Measurements from ENCODE around the gene HNRNPUL2. TPM values are rescaled to one million over a fixed set of nuclear protein-coding genes. Genes with fewer than 3 reads are reported as not detected.

HNRNPUL2 gene
- total and polyA plus RNA-seq, 12 donors: 9.6 to 40.2 (median 23.3) TPM

DNA sequence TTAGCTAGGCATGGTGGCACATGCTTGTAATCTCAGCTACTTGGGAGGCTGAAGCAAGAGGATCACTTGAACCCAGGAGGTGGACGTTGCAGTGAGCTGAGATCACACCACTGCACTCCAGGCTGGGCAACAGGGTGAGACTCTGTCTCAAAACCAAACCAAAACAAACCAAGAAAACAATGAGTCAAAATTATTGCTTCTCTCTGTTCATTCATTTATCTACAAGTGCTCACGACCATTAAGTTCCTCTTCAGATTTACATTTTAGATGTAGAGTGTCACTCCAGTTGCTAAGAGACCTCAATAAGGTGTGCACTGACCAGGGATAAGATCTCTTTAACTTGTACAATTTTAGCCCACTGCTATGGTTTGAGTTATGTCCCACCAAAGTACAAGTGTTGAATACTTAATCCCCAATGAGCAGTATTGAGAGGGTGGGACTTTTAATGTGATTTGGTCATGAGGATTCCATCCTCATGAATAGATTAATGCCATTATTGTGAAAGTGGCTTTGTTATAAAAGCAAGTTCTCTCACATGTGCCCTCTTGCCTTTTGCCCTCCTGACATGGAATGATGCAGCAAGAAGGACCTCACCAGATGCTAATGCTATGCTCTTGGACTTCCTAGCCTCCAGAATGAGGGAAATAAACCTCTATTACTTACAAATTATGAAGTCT, 7.8 kb downstream of the HNRNPUL2 start:
- DNase-seq: no peak
- peaks cover 0 to 95% of the 10 kb centered on the region in 2 donors for H3K36me3 ChIP-seq (replicated peaks in 1 of 2)
- no peak overlapping the region for H3K4me3 ChIP-seq
- WGBS, 4 donors: 82 to 87% (median 84%) methylated on average over 2 of the region's 2 CpGs
- H3K9me3 ChIP-seq (replicated peaks in 1 of 3): no peaks in the 10 kb centered on the region
- TF ChIP-seq, protein P1, sequence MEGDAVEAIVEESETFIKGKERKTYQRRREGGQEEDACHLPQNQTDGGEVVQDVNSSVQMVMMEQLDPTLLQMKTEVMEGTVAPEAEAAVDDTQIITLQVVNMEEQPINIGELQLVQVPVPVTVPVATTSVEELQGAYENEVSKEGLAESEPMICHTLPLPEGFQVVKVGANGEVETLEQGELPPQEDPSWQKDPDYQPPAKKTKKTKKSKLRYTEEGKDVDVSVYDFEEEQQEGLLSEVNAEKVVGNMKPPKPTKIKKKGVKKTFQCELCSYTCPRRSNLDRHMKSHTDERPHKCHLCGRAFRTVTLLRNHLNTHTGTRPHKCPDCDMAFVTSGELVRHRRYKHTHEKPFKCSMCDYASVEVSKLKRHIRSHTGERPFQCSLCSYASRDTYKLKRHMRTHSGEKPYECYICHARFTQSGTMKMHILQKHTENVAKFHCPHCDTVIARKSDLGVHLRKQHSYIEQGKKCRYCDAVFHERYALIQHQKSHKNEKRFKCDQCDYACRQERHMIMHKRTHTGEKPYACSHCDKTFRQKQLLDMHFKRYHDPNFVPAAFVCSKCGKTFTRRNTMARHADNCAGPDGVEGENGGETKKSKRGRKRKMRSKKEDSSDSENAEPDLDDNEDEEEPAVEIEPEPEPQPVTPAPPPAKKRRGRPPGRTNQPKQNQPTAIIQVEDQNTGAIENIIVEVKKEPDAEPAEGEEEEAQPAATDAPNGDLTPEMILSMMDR (IDR thresholded peaks at IDR 0.05): no peak
- no peak for TF ChIP-seq POLR2A (IDR thresholded peaks at IDR 0.05)
- no peaks in the 10 kb centered on the region for H3K27me3 ChIP-seq
- peaks cover 11 to 17% of the 10 kb centered on the region in 2 donors for H3K4me1 ChIP-seq (replicated peaks in 1 of 2)
- intact Hi-C loops (cut with DNase I): loop anchor here in 1 of 2 donors (5.0 kb wide), 1 partner anchor 48 kb away; no protein-coding TSS in a partner anchor
- H3K27ac ChIP-seq: no peak overlapping the region

DNA sequence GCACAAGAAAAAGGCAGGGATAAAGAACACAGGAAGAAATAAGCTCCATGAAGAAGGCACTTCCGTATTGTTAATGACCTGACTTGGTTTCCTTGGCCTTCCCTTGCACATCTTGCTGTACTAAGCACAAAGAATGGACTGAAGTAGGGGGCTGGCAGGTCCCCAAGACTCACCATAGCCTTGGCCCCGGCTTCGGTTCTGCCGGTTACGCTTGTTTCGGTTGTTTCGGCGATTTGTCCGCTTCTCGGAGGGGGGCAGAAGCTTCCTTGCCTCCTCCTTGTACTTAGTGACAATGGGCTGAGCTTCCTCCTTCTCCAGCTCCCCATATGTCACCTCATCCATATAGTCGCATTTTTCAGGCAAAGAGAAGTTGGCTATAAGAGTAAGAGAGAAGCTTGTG, 10.4 kb downstream of the HNRNPUL2 start:
- intact Hi-C loops (cut with DNase I): loop anchor here in 1 of 2 donors (5.0 kb wide), 1 partner anchor 50 kb away; no protein-coding TSS in a partner anchor
- Histone ChIP-seq H3K27me3 (no peaks in the 10 kb centered on the region), H3K27ac (peak overlapping the region in 1 of 5 donors; percentile 13), H3K4me1 (replicated peaks in 1 of 2) (peaks cover 24 to 25% of the 10 kb centered on the region in 2 donors), H3K4me3 (no peak overlapping the region), H3K36me3 (replicated peaks in 1 of 2) (peaks cover 0 to 97% of the 10 kb centered on the region in 2 donors), H3K9me3 (replicated peaks in 1 of 3) (no peaks in the 10 kb centered on the region)
- DNase-seq: peak in 1 of 7 donors; percentile 11
- TF ChIP-seq, protein P1 (IDR thresholded peaks at IDR 0.05): no peak
- TF ChIP-seq POLR2A (IDR thresholded peaks at IDR 0.05): no peak
- WGBS, 4 donors: 78 to 88% (median 84%) methylated on average over 11 of the region's 11 CpGs

DNA sequence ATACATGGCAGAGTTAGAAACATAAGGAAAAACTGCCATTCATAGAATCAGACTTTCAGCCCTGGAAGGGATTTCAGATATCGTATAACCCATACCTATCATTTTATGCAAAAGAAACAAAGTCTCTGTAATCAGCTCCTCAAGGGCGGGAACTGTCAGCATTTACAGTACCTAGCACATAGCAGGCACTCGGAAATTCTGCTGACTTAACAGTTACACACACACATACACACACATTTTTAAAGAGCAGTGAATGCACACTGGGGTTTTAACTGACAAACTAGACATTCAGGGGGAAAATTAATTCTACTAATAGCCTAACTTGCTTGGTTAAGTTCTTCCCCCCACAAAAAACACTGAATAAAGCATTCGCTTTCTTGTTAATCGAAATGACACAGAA, 11.1 kb downstream of the HNRNPUL2 start:
- H3K36me3 ChIP-seq (replicated peaks in 1 of 2): peaks cover 0 to 97% of the 10 kb centered on the region in 2 donors
- no peaks in the 10 kb centered on the region for H3K27me3 ChIP-seq
- H3K27ac ChIP-seq: no peak overlapping the region
- WGBS, 4 donors: 87 to 89% (median 88%) methylated on average over 5 of the region's 5 CpGs
- intact Hi-C loops (cut with DNase I): loop anchor here in 1 of 2 donors (5.0 kb wide), 1 partner anchor 51 kb away; no protein-coding TSS in a partner anchor
- H3K4me3 ChIP-seq: no peak overlapping the region
- no peak for TF ChIP-seq POLR2A (IDR thresholded peaks at IDR 0.05)
- TF ChIP-seq, protein P1 (IDR thresholded peaks at IDR 0.05): no peak
- DNase-seq: no peak
- H3K9me3 ChIP-seq (replicated peaks in 1 of 3): no peaks in the 10 kb centered on the region
- H3K4me1 ChIP-seq (replicated peaks in 1 of 2): peaks cover 24 to 25% of the 10 kb centered on the region in 2 donors

DNA sequence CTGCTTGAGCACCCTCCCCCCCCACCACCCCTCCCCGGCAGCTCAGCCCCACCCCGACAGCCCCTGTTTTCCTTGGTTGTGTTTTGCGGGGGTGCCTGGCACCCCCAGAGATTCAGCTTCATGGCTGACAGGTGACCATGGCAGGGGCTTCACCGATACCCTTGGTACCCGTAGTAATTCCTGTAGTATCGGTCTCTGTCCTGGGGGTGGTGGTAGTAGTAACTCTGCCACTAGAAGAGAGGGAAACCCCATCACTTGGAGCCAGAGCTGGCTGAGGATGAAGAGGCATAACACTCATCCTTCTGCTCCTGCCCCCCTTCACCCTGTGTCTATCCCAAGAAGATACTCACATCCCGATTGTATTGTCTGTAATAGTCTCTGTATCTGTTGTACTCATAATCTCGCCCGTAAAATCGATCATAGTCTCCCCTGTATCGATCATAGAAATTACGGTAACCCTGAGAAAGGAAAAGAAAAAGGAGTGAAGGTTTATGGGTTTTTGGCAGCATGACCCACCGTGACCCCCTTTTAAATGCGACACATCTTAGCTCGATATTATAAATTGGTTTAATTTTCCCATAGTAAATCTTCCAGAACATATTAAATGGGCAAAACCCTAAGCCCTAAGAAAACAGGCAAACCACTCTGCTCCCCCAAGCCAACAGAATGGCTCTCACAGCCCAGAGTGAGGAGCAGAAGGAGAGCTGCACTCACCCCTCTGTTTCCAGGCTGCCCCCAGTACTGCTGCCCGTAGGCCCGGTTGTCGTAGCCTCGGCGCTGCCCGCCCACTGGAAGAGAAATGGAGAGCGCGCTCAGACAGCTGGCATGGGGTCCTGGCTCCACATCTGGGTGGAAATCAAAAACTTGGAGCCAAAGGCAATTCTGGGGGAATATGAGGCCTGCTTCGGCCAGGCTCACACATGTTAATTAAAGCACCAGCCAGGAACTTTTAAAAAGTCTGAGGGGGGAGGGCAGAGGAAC, 11.8 kb downstream of the HNRNPUL2 start:
- Histone ChIP-seq H3K9me3 (replicated peaks in 1 of 3) (no peaks in the 10 kb centered on the region), H3K27ac (peak overlapping the region in 1 of 5 donors; percentile 84), H3K36me3 (replicated peaks in 1 of 2) (peaks cover 0 to 97% of the 10 kb centered on the region in 2 donors), H3K4me1 (replicated peaks in 1 of 2) (peaks cover 24 to 25% of the 10 kb centered on the region in 2 donors), H3K4me3 (no peak overlapping the region), H3K27me3 (no peaks in the 10 kb centered on the region)
- intact Hi-C loops (cut with DNase I): loop anchor here in 1 of 2 donors (5.0 kb wide), 1 partner anchor 52 kb away; no protein-coding TSS in a partner anchor
- peak in 1 of 7 donors; percentile 12 for DNase-seq
- WGBS, 4 donors: 87 to 88% (median 88%) methylated on average over 15 to 24 of the region's 24 CpGs
- TF ChIP-seq, protein P1 (IDR thresholded peaks at IDR 0.05): no peak
- TF ChIP-seq POLR2A (IDR thresholded peaks at IDR 0.05): no peak

All from adrenal gland (tissue), 12 donors.